ENCODE results near the gene ABCC10. TPM values are rescaled to one million over a fixed set of nuclear protein-coding genes. Genes with fewer than 3 reads are reported as not detected.
A peak's percentile ranks its signal among the peaks of the same experiment; 100 is the strongest.

Gene ABCC10
- total and polyA plus RNA-seq, 10 of the 15 experiments (the other 5 are each of a cell fraction or from before 2014, with no cell fraction given): 0.80 to 18.2 (median 6.4) TPM

GRCh38 chr6:43435682-43436437, 8.5 kb downstream of the ABCC10 start:
- Histone ChIP-seq H3K4me2 (ENCODE audit: control insufficient read depth, insufficient read depth) (no peak overlapping the region), H3K9me3 (replicated peaks; ENCODE audit: control insufficient read depth, insufficient read depth, low read length) (no peaks in the 10 kb centered on the region), H3K4me3 (no peak overlapping the region), H4K20me1 (ENCODE audit: control insufficient read depth, insufficient read depth) (no peaks in the 10 kb centered on the region; the same call in 1 of the 2 replicates), H3K79me2 (ENCODE audit: control insufficient read depth, insufficient read depth, low read length) (no peaks in the 10 kb centered on the region; the same call in 1 of the 2 replicates), H3K36me3 (ENCODE audit: control insufficient read depth in 2 of 2, insufficient read depth in 2 of 2, low read length in 1 of 2) (peaks cover 4 to 7% of the 10 kb centered on the region in 2 experiments; a peak in 3 of 4 replicates), H3K9ac (ENCODE audit: control insufficient read depth, insufficient read depth, low read length) (no peak overlapping the region), H3K27me3 (replicated peaks in 1 of 2; ENCODE audit: control insufficient read depth in 2 of 2, insufficient read depth in 2 of 2, low read length in 1 of 2) (no peaks in the 10 kb centered on the region), H2AFZ (ENCODE audit: control insufficient read depth, low read depth, low read length) (no peak overlapping the region), H3K4me1 (ENCODE audit: control insufficient read depth, insufficient read depth, low read length) (no peaks in the 10 kb centered on the region; the same call in 1 of the 2 replicates), H3K27ac (ENCODE audit: control insufficient read depth, insufficient read depth) (no peak overlapping the region)
- intact Hi-C loops (cut with micrococcal nuclease; ENCODE audit: unreplicated experiment): no loop called here
- CTCF ChIA-PET: interaction anchor here (0.8 to 0.9 kb wide), 2 partner anchors 9 to 74 kb away, joined by 3 to 4 read pairs; partner anchors contain the start of gene ABCC10
- 81% methylated on average over 9 of the region's 9 CpGs for WGBS (ENCODE audit: insufficient coverage, insufficient replicate concordance, low lambda C conversion rate, missing lambda C conversion rate)
- BruUV-seq (replicated peaks): TSS peak; percentile 49
- TF ChIP-seq ZNF592 (IDR thresholded peaks at IDR 0.05) (no peak), ZNF274 (IDR thresholded peaks at IDR 0.05; ENCODE audit: insufficient read depth, insufficient read length) (no peak), IRF5 (IDR thresholded peaks at IDR 0.05; ENCODE audit: borderline replicate concordance) (no peak), SREBF1 (IDR thresholded peaks at IDR 0.05; ENCODE audit: low read length) (no peak), MYB (IDR thresholded peaks at IDR 0.05; ENCODE audit: borderline replicate concordance, low read depth, low read length) (no peak), GATAD2B (conservative IDR thresholded peaks at IDR 0.05; ENCODE audit: low read depth) (no peak), POLR2AphosphoS2 (IDR thresholded peaks at IDR 0.05; ENCODE audit: low read depth, low read length) (no peak), MEF2A (IDR thresholded peaks at IDR 0.05; ENCODE audit: insufficient read depth, low read depth, low read length) (no peak), HDGF (IDR thresholded peaks at IDR 0.05) (no peak), BMI1 (IDR thresholded peaks at IDR 0.05; ENCODE audit: borderline replicate concordance) (no peak), CBX3 (IDR thresholded peaks at IDR 0.05; ENCODE audit: borderline replicate concordance, low read depth) (no peak), RAD21 (IDR thresholded peaks at IDR 0.05; ENCODE audit: insufficient read depth, low read depth, low read length) (no peak), DPF2 (IDR thresholded peaks at IDR 0.05) (no peak), ATF3 (IDR thresholded peaks at IDR 0.05; ENCODE audit: borderline replicate concordance, extremely low read depth, low read depth, low read length) (no peak), CHD1 (IDR thresholded peaks at IDR 0.05; ENCODE audit: low read depth, low read length) (no peak), CEBPB (IDR thresholded peaks at IDR 0.05; ENCODE audit: borderline replicate concordance in 1 of 2, low read depth in 2 of 2, low read length in 2 of 2) (no peak)
- no peak for ATAC-seq
- RAD21 ChIA-PET (ENCODE audit: unreplicated experiment): no interaction called here
- POLR2A ChIA-PET: interaction anchor here (1.1 kb wide), 1 partner anchor 12 kb away, joined by 3 read pairs; no protein-coding TSS in a partner anchor
- SMC1A ChIA-PET (ENCODE audit: uncharacterized antibody, unreplicated experiment): no interaction called here
- DNase-seq (ENCODE audit: low read depth, low spot score): no peak
- in situ Hi-C loops (cut with MboI): no loop called here
- FAIRE-seq: no peak

Data from GM12878 (cell line).